Hematopoietic multipotent progenitor cell treated with erythropoietin and hydrocortisone succinate and interleukin-3 and kit ligand, for 17 days (in vitro differentiated cells): ENCODE measurements around the gene THEM5.

Source experiments
- DNase-seq: peaks from one replicate; pipeline ENCODE4 v3.0.0-alpha.2; 2015; ENCODE audit warnings: low spot score

Gene THEM5

DNA sequence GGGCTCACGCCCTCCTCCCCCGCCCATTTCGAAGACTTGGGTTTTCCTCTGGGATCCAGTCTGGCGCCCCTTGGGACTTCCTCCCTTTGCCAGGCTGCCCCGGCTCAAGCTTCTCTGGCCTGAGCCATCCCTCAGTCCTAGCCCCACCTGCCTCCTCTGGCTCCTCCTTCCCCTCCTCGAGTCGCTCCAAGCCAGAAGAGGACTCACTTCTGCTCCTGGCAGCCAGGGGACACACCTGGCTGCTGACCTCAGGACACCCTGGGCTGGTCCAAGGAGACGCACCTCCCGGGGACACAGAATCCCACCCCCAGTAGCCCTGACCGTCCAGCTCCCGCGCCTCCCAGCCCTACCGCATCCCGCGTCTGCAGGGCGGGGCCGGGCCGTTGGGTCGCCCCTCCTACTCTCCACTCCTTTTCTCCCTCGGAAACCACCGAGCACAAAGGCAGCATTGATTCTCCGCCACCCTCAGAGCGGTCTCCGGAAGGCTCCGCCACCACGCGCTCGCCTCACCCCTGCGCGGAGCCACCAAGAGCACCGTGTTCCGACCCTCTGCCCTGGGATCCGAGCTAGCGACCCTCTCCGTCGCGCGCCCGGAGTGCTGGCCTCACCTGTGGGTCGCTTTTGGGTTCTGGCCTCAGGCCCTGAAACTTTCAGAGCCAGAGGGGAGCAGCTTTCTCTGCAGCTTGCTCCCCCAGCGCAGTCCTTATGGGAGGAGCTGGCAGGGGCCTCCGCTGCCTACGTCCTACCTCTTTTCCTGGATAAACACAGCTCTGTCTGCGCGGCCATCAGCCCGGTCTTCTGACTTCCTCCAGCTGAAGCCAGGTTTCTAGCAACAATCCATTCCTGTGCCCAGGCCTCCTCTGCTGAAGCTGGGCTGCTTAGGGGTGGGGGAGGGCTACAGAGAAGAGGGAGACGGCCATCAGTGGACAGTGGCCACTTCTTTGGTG lies 13.8 kb downstream of the THEM5 start, which contains the start of gene C2CD4D:
Gene C2CD4D (minus strand): TSS at position 364 of the 947 bp plus-strand sequence. CDS start 831 bp downstream, outside the sequence.
- DNase-seq, result no peak

DNA sequence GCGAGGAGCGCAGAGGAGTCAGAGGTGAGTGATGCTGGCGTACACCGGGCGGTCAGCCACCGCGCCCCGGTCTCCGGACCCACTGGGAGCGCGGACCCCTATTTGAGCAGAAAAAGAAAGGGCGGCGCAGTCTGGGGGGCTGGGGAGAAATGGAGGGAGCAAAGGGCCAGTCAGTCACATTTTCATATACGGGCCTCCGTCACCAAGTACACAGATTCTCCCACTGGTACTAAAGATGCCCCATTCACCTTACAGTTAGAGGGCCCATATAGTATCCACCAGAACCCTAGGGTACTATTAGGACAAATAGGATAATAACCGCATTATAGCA lies 14.5 kb downstream of the THEM5 start:
- no peak for DNase-seq

DNA sequence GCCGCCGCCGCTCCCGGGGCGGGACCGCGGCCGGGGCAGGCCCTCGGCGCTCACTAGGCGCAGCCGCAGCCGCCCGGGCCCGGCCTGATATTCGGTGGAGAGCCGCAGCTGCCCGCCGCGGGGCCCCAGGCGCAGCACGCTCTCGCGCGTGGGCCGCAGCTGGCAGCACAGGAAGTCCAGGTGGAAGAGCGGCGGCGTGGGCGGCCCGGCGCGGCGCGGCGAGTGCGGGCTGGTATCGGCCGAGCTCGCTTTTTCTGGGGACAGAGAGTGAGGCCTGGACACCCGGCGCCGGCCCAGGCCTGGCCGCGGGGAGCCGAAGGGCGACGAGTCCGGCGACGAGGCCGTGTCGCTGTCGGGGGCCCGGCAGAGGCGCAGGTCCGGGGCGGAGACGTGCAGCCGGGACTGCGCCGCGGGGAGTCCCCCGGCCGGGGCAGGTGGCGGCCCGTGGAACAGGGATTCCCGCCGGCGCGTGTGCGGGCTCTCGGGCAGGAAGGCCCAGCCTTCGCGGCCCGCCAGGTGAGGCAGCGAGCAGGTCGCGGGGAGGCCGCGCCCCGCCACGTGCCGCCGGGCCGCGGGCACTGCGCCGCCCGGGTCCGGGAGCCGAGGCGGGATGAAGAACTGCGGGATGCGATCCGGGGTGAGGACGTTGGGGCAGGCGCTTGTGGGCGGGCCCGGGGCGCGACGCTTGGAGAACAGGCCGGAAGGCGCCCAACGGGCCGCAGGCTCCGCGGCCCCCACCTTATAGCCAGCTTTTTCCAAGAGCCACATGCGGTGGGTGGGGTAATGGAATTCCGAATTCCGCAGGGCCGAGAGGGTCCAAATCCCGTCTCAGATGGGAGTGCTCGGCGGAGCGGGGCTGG lies 15.1 kb downstream of the THEM5 start:
- no peak for DNase-seq

DNA sequence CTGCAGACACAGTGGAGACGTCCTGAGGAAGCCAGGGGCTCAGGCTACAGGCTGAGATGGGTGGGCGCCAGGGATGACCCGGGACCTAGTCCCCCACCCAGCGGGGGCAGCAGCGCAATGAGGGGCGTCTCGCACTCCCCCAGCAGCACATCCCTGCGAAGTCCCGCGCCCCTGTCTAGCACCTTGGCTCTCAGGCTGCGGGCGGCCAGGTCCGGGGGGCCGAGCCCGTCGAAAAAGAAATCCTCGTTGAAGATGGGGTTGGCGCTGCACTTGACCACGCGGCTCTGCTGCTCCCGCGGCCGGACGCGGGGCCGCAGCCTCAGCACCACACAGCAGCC lies 15.7 kb downstream of the THEM5 start:
- DNase-seq, result no peak

DNA sequence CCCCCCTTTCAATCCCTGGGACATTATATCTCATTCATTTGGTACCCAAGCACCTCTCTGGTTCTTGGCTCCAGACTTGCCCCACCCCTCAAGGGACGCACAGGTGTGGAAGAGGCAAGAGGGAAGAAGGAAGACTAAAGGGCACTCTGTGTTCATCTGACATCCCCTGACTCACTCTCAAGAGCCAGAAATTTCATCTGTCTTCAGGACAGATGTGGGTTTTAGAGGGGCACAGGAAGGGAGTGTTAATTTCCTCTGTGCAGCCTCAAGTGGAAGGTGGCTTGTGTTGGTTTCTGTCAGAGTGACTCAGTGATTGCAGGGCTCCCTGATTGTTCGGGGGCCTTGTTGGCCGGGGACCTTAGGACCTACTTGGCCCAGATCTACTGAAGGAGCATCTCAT lies 16.3 kb downstream of the THEM5 start:
- no peak for DNase-seq

DNA sequence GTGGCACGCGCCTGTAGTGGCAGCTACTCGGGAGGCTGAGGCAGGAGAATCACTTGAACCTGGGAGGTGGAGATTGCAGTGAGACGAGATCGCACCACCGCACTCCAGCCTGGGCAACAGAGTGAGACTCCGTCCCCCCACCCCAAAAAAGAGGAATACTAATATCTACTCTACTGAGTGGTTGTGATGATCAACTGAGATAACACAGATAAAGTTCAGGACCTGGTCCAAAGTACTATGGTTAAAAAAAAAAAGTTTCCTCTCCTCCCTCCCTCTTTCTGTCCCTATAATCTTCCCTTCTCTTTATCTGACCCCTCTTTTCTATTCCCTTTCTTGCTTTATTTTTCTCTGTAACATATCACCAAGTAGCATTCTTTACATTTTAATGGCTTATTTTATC lies 17.9 kb downstream of the THEM5 start:
- DNase-seq, result no peak

DNA sequence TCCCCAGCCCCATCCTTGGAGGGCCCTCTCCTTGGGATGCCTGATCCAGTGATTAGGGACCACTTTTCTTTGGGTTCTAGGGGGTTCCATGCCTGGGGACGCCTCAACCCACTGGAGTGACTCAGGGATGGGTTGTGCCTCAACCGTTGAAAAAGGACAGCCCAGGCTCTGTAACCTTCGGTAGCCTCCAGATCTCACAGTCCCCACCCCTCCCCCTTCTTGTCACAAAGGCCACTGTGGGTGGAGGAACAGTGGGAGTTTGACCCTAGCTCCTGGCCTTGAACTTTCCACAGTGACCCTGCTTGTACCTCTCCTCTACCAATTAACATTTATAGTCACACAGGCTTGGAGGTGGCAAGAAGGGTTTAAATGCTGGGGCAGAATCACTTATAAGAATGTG lies 19.3 kb downstream of the THEM5 start:
- no peak for DNase-seq

DNA sequence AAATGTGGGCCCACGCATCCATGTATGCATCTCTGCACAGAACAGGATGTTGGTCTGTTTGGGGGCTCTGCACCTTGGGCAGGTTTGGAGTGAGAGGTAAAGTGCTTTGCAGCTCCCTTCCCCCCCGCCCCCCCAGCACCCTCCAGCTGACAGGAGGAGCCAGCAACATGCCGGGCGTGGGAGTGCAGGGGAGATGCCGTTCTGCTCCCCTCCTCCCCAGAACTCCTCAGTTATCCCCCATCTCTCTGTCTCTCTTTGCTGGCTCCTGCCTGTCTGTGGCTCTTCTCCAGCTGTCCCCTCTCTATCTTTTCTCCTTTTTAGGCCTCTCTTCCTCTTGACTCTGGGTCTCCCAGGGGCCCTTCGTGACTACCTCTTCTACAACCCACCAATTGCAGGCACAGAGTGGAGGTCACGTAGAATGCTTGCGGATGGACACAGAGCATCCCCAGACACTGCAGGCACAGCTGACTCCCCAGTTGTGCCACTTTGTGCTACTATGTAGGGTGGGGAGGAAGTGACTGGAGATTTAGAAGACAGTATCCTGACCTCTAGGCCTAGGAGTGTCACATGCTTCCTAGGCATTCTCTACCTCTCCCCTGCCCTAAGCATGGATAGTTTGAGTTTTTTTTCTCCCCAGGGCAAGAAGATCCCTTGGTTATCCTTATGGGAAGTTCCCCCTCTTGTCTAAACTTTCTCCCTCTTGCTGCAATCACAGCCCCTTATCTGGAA lies 20.2 kb downstream of the THEM5 start:
- DNase-seq, result no peak

DNA sequence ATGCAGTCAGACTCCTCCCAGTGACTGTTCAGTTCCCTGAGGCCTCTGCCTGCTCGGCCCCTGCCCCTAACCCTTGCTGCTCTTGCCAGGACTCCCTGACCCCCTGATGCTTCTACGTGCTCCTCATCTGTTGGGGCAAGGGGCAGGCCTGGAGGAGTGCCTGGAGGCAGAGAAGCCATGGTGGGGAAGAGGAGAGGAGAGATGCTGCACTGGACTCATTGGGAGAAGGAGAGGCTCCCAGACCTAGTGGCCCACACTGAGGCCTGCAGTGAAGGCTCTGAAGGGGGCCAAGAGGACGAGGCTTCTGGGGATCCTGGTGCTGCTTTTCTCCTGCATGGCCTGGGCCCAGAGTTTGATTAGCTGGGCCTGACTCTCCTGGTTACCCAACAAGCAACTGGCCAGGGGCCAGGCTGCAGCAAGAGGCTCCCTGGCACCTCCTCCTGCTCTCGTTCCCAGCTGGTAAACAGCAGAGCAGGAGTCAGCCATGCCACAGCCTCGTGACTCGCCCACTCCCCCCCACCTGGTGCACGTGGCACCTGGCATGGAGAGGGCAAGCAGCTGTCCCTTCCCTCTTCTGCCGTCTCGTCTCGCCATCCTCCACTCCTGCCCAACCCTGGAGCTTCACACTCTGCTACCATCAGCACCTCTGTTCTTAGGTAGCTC lies 21.1 kb downstream of the THEM5 start:
- DNase-seq, result no peak

DNA sequence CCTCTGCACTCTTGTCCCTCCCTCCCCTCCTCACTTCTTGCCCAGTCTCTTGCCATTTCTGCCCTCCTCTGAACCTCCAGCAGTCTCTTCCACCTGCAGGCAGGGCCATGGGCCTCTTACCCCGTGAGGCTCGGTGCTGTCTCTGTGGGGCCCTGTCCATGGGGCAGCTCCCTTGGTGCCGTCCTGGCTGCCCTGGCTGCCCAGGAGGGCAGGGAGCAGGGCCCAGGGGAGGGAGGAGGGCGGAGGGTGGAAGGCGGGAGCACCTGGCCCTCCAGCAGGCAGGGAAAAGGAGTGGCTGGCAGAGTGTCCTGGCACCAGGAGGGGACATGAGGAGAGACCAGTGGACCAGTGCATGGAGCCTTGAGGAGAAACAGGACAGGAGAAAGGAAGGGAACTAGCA lies 21.9 kb downstream of the THEM5 start, which contains the start of gene RORC:
Gene RORC (minus strand): TSS at position 198 of the 400 bp plus-strand sequence. CDS start 38 bp downstream, at position 160.
- DNase-seq, result no peak

DNA sequence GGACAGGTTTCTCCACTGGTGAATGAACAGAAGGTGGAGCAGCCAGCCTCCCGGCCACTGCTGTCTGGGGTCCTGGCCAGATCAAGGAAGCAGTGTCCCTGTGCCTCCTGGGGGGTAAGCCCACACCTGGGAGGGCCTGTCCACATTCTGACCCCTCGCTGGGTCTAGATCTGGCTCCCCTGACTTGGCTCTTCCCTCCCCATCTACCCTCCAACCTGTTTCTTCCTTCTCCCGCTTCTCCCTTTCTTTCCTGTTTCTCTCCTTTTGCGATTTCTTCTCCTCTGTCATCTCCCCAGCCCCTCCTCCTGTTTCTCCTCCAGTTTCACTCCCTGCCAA lies 22.3 kb downstream of the THEM5 start:
- no peak for DNase-seq

DNA sequence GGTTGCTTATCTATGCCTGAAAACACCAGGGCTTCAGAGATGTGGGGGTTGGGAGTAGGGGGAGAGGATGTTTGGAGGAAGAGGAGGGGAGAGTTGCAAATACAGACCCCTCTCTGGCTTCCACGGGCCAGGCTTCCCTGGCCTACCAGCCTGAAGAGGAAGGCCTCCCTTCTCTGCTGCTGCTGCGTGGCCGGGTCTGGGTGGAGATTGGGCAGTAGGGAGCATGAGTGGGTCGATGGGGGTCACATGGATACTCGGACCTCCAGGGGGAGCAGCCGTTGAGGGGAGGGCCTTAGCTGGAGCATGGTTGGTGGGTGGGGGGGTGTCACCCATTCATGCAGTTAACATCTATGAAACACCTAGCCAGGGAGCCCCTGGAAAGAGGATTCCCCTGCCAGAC lies 23.5 kb downstream of the THEM5 start:
- no peak for DNase-seq

DNA sequence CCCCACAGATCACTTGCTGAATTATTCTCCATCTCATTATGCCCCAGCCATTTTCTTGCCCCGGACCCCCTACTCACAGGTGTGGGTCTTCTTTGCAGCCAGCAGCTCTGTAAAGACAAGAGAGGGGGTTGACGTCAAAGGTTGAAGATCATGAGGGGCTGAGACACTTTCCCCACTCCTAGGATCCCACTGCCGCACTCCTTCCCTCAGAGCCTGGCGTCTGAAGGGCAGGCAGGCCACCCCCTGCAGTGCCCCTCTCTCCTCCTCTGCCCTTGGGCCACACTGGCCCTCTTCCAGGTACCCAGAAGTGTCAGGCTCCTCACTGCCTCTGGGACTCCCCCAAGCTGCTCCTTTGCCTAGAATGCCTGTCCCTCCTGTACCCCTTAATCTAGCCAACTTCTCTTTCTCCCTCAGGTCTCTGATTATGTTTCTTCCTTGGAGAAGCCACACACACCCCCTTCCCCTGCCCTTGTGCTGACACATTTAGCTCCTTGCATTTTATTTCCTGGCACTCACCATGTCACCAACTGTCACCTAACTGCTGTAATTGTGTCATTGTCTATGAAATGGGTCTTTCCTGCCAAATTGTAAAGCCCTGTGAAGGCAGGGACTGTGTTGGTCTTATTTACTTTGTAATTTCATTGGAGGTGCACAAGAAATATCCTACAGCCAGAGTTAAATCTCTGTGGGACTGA lies 24.0 kb downstream of the THEM5 start:
- no peak for DNase-seq

DNA sequence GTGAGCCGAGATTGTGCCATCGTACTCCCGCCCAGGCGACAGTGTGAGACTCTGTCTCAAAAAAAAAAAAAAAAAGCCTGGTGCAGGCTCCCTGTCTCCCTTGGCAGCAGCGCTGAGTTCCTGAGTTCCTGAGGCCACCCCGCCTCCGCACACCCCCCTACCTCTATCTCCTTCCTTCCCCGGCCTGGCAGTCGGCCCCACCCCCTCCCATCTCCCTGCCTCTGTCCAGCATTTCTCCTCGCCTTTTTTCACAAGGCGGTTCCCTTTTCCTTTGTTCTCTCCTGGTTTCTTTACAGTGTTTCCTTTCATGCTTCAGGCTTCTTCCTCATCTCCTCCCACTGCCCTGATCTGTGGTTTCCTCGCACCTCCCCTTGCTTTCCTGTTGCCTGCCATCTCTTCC lies 24.6 kb downstream of the THEM5 start:
- no peak for DNase-seq

DNA sequence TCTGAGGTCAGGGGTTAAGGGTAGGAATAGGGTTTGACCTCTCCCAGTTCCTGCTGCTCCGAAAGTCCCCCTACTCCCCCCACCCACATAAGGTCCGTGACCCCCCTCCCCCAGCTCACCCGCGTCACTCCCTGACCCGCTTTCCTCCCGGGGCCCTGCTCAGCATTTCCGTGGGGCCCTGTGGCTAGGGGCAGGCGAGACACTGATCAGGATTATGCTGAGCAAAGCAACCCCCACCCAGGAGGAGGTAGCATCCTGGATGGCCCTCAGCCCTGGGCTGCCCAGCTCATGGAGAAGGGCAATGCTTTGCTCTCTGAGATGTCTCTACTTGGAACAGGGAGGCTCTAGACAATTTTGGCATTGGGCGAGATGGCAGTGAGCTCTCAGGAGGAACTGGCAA lies 25.7 kb downstream of the THEM5 start:
- no peak for DNase-seq

DNA sequence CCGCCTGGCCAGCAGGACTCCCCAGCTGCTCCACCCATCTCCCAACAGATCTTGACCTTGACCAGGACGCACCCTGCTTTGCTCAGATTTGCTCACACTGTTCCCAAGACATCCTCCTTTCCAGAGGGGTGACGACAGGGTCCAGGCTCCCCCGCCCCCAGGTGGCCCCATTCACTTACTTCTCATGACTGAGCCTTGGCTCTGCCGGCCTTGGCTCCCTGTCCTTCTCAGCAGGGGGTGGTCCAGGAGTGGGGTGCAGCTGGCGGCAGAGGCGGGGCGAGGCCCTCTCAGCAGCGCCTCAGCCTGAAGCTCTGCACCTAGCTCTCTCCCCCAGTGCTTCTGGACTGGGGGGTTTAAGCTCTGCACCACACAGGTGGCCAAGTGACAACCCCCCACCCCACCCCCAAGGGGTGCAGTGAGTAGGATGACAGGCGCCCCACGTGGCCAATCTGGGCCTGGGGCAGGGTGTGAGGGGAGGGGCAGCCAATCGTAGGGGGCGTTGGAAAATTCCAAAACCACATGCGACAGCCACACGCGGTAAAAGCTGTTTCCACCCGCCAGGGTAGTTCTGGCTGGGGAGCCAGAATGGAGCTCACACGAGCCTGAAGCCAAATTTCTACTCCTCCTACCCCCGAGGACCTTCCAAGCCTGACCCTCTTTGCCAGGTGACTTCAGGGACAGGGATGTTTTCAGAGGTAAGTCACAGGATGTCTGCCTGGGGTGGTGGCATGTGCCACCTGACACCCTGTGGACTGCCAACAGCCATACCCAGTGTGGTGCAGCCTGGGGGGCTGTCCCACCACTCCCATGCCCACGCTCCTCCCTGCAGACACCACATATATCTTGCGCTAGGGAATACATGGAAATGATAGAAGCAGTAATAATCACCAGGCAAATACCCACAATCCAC lies 27.5 kb downstream of the THEM5 start:
- no peak for DNase-seq

DNA sequence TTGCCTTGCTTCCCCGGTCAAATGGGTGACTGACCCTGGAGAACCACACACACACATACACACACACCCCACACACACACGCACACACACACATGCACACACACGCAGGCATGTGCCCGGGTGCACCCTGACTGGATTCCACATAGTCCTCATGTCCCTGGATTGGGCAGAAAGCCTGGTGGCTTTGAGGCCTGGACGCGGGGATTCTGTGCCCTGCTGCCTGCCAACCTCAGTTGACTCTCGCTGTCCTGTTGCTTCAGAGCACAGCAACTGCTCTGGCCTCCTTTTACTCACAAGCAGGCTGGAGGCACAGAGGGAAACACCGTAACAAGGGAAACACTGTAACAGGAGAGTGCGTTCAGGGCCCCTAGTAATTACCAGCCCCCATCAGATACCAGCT lies 28.3 kb downstream of the THEM5 start:
- no peak for DNase-seq

DNA sequence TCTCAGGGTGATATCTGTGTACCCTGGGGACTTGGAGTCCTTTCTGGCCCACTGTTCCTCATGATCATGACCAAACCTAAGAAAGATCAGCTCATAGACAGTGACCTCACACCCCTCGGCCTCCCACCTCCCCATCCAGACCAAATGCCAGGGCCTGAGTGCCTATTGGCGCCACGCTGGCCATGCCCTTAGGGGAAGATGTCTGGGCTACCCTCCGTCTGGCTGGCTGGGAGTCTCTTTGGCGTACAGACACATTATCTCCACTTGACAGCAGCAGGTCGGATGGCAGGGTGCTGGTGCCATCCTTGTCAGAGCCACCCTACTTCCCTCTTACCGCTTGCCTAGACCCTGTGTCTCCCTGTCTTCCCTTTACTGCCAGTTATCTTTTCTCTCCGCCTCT lies 30.3 kb downstream of the THEM5 start:
- no peak for DNase-seq

DNA sequence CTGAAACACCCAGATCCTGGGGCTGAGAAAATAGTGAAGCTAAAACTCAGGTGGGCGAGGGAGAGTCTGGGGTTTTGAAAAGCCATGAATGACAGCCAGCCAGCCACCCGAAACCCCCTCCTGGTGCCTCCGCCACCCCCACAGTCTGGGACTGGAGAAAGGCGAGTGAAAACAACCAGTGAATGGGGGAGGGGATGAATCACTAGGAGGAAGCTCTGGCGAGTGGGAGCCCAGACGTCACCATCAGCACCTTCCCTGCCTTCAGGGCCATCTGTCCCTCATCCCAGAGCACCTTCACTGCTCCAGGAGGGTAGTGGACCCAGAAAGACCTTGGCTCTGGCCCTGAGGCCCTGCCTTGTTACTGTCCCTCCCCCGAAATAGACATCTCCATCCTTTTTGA lies 31.1 kb downstream of the THEM5 start:
- DNase-seq, result no peak

DNA sequence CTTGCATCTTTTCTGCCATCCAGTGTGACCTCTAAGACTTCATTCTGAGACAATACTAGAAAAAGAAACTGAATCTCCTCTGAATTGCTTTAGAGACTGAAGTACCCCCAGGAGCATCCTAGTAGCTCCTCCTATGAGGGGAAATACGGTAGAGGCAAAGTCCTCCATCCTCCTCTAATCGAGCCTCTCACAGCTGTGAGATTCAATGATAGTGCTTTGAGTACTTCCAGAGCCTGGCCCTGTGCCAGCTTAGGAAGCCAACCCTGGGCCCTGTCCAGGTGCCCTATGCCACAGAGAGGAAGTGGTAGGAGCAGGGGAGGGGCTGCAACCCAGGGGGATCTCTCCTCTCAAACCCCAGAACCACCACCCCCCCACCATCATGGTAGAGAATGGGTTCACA lies 32.6 kb downstream of the THEM5 start:
- DNase-seq, result no peak
